HFF-Myc (cell line): ENCODE measurements around the gene TSPAN13.

Experiments
- DNase-seq: peaks from one replicate; pipeline ENCODE4 v3.0.0-alpha.2; 2011; ENCODE audit warnings: low read depth; ENCODE audit errors: extremely low read depth
- H3K4me3 ChIP-seq: replicated peaks from 2 replicates; pipeline ENCODE4 v1.5.1; 2011; ENCODE audit warnings: low read depth, mild to moderate bottlenecking, control low read depth, low read length
- TF ChIP-seq, protein P1 (sequence below): IDR thresholded peaks from 2 replicates; pipeline ENCODE4 v1.5.1; 2012; ENCODE audit warnings: mild to moderate bottlenecking, low read depth, low read length, control low read depth; ENCODE audit errors: missing control alignments

Gene TSPAN13

DNA sequence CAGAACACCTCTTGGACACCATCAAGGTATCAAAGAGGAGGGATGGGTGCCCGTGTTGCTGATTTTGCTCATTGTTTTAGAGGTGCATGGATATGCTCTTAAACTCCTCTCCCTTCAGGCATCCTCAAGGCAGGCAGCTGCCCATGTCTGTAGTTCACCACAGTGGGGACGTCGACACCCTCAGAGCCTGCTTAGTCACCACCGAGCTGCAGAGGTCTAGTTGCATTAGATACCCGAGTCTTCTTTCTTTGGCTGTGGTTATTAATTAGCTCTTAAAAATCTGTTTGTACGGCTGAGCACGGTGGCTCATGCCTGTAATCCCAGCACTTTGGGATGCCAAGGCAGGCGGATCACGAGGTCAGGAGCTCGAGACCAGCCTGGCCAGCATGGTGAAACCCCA lies 24.7 kb upstream of the TSPAN13 start:
- no peak overlapping the region for H3K4me3 ChIP-seq
- TF ChIP-seq, protein P1, sequence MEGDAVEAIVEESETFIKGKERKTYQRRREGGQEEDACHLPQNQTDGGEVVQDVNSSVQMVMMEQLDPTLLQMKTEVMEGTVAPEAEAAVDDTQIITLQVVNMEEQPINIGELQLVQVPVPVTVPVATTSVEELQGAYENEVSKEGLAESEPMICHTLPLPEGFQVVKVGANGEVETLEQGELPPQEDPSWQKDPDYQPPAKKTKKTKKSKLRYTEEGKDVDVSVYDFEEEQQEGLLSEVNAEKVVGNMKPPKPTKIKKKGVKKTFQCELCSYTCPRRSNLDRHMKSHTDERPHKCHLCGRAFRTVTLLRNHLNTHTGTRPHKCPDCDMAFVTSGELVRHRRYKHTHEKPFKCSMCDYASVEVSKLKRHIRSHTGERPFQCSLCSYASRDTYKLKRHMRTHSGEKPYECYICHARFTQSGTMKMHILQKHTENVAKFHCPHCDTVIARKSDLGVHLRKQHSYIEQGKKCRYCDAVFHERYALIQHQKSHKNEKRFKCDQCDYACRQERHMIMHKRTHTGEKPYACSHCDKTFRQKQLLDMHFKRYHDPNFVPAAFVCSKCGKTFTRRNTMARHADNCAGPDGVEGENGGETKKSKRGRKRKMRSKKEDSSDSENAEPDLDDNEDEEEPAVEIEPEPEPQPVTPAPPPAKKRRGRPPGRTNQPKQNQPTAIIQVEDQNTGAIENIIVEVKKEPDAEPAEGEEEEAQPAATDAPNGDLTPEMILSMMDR: no peak
- DNase-seq: no peak

DNA sequence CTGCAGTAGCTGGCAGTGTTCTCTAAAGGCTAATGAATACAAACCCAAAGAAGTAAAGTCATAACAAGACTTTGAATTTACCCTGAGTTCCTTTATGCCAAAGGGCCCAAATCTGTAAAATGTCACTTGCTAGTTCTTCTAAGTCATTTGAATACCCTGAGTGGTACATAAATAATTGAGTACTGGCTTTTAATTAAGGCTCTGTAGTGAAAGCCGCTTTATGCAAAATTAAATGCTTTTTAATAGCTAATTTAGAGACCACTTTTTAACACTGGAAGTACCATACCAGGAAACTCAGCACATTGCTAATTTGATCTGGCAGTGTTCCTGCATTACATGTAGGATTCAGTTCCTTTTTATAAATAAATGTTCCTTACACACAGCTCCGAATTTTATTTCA lies 24.0 kb upstream of the TSPAN13 start:
- DNase-seq: no peak
- TF ChIP-seq, protein P1: no peak
- H3K4me3 ChIP-seq: no peak overlapping the region

DNA sequence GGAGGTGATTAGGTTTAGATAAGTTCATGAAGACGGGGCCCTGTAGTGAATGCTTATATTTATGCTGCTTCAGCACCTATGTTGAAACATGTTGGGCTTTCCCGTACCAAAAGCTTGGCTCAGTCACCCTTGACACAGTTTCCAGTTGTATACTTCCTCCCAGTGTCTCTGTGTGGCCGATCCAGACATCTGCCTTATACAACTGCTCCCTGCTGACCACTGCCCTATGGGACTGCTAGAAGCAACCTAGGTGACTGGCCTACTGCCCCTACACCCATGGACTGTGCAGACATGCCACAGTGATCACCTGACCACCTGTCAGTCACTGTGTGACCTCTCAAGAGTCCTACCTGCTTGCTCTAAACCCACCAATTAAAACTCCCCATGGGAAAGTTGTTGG lies 22.6 kb upstream of the TSPAN13 start:
- no peak overlapping the region for H3K4me3 ChIP-seq
- TF ChIP-seq, protein P1: no peak
- no peak for DNase-seq

DNA sequence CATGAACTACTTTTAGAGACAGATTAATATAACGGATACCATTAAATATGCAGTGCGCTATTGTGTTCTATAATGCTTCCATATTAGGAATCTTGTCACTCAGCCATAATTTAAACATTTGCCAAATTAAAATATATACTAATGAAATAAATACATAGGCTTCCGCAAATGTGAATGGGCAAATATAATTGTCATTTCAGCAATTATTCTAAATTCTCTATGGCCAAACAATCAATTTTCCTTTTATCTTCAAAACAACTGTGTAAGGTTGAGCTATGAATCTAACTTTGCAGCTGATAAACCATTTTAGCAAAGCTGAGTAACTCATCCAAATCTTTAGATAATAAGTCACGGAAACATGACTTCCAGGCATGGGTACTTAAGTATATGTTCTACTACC lies 20.7 kb upstream of the TSPAN13 start:
- no peak for DNase-seq
- no peak overlapping the region for H3K4me3 ChIP-seq
- TF ChIP-seq, protein P1: no peak

DNA sequence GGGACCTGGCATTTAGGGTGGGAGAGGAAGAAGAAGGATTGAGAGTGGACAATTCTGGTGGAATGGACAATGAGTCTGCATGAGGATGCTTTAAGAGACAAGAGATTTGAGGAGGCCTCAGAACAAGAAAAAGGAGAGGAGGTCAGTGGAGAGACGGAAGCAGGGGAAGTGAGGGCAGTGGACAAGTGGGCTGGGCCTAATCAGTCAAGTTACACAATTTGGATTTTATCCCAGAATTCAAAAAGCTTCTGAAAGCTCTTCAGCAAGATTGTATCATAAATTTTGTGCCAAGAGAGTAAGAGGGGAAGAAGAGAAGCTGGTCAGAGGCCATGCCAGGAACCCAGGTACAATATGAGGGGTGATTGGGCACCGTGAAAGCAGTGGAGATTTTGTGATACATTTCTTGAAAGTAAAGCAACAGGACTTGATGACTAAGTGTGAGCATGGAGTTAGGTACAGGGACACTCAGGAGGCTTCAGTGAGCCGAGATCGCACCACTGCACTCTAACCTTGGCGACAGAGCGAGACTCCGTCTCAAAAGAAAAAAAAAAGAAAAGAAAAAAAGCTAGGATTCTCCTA lies 19.3 kb upstream of the TSPAN13 start:
- DNase-seq: no peak
- TF ChIP-seq, protein P1: no peak

DNA sequence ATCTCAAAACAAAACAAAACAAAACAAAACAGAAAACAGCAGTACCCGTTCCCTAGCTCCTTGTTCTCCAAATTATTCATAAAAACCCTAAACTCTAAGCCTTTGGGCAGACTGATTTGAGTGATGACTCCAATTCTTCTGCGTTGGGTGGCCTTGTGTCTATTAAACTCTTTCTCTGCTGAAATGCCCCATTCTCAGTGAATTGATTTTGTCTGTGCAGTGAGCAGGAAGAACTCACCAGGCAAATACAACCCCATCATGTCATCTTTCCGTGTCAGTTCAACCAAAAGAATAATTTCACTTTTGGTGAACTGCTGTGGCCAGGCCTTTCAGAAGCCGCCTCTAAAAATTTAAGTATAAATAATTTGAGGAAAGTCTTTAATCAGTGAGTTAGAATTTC lies 18.5 kb upstream of the TSPAN13 start:
- H3K4me3 ChIP-seq: no peak overlapping the region
- no peak for DNase-seq
- TF ChIP-seq, protein P1: no peak

More for the DNA sequence above, 19.3 kb upstream of the TSPAN13 start:
- no peak overlapping the region for H3K4me3 ChIP-seq
